ENCODE measurements around the gene GJA3.

GJA3 gene

GRCh38 chr13:20160306-20161274 lies at the start of gene GJA3:
Gene GJA3 (minus strand): TSS chr13:20161052. CDS start chr13:20143288, 17,764 bp downstream.
- DNase-seq (ENCODE audit: low read depth), result peak; percentile 22

- no peak for DNase-seq (ENCODE audit: low read depth)
Measured at GRCh38 chr13:20209948-20210347, 49.1 kb upstream of the GJA3 start.

- DNase-seq (ENCODE audit: low read depth), result no peak
Measured at GRCh38 chr13:20206698-20207235, 45.9 kb upstream of the GJA3 start.

- no peak for DNase-seq (ENCODE audit: low read depth)
Measured at GRCh38 chr13:20206065-20206697, 45.3 kb upstream of the GJA3 start.

GRCh38 chr13:20198781-20199180 lies 37.9 kb upstream of the GJA3 start:
- no peak for DNase-seq (ENCODE audit: low read depth)

- no peak for DNase-seq (ENCODE audit: low read depth)
Measured at GRCh38 chr13:20197361-20197834, 36.5 kb upstream of the GJA3 start.

GRCh38 chr13:20195801-20196200 lies 34.9 kb upstream of the GJA3 start:
- no peak for DNase-seq (ENCODE audit: low read depth)

- DNase-seq (ENCODE audit: low read depth), result no peak
Measured at GRCh38 chr13:20193907-20194631, 33.2 kb upstream of the GJA3 start.

- no peak for DNase-seq (ENCODE audit: low read depth)
Measured at GRCh38 chr13:20193162-20193906, 32.5 kb upstream of the GJA3 start.

- no peak for DNase-seq (ENCODE audit: low read depth)
Measured at GRCh38 chr13:20192836-20193161, 31.9 kb upstream of the GJA3 start, which contains the start of gene GJB2. Gene GJB2 (minus strand): TSS chr13:20192938. CDS start chr13:20189581, 3,357 bp downstream.

- no peak for DNase-seq (ENCODE audit: low read depth)
Measured at GRCh38 chr13:20192158-20192835, 31.4 kb upstream of the GJA3 start.

- no peak for DNase-seq (ENCODE audit: low read depth)
Measured at GRCh38 chr13:20191311-20192157, 30.7 kb upstream of the GJA3 start.

- DNase-seq (ENCODE audit: low read depth), result no peak
Measured at GRCh38 chr13:20190481-20191310, 29.8 kb upstream of the GJA3 start.

GRCh38 chr13:20190076-20190475 lies 29.2 kb upstream of the GJA3 start:
- DNase-seq (ENCODE audit: low read depth), result no peak

GRCh38 chr13:20188667-20189553 lies 28.1 kb upstream of the GJA3 start:
- DNase-seq (ENCODE audit: low read depth), result no peak

GRCh38 chr13:20186771-20187170 lies 25.9 kb upstream of the GJA3 start:
- no peak for DNase-seq (ENCODE audit: low read depth)

- DNase-seq (ENCODE audit: low read depth), result no peak
Measured at GRCh38 chr13:20185366-20186056, 24.7 kb upstream of the GJA3 start.
